ENCODE measurements around the gene SFTA2.
"Not testable (repeated sequence)": the region's sequence is repeated elsewhere in the genome, so short reads cannot be mapped to it uniquely, and the experiment has no call there.

SFTA2 gene

DNA sequence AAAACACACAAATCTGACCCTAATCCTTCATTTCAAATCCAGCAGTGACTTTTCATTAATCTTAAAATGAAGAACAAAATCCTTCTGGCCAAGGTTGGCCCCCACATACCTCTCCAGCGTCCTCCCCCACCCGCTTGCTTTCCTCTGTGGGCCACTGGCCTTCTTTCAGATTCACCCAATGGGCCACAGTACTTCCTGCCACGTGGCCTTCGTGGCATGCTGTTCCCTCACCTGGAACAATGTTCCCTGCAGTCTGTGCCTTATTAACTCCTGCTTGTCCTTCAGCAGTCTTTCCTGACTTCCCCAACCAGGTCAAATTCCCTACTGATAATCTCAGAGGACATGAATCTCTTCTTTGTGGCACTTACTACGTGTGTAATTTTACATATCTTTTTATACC is 29.3 kb downstream of the SFTA2 start:
- no peak overlapping the region for H3K23ac ChIP-seq (ENCODE audit: low read length in 2 of 2)
- H3K14ac ChIP-seq (ENCODE audit: low read length in 2 of 2): no peak overlapping the region
- WGBS: 53% methylated on average over 5 of the region's 5 CpGs
- H3K9ac ChIP-seq (ENCODE audit: low read length): no peak overlapping the region
- DNase-seq: no peak
- H4K91ac ChIP-seq (ENCODE audit: low read length): no peak overlapping the region
- H2BK12ac ChIP-seq (ENCODE audit: low read length in 2 of 2): no peak overlapping the region
- no peak overlapping the region for H2BK15ac ChIP-seq (ENCODE audit: low read depth, poor library complexity, severe bottlenecking)
- H2AK5ac ChIP-seq (ENCODE audit: low read length, severe bottlenecking): no peak overlapping the region
- no peak overlapping the region for H3K18ac ChIP-seq (ENCODE audit: low read depth in 1 of 2, low read length in 2 of 2)
- peaks cover 3% of the 10 kb centered on the region for H3K4me1 ChIP-seq (ENCODE audit: control insufficient read depth, insufficient read depth, low read depth, low read length)
- H3K27ac ChIP-seq (ENCODE audit: low read length, poor library complexity, severe bottlenecking): no peak overlapping the region
- H3K9me3 ChIP-seq (ENCODE audit: control insufficient read depth, low read length): no peaks in the 10 kb centered on the region
- H3K4me3 ChIP-seq (ENCODE audit: insufficient read depth in 1 of 2, low read depth in 1 of 2, low read length in 2 of 2): no peak overlapping the region
- no peak overlapping the region for H4K8ac ChIP-seq (ENCODE audit: low read length)
- no peak overlapping the region for H2BK5ac ChIP-seq (ENCODE audit: low read depth, low read length, poor library complexity, severe bottlenecking)
- H3K36me3 ChIP-seq (ENCODE audit: control insufficient read depth in 1 of 2, insufficient read depth in 2 of 2, low read depth in 1 of 2, low read length in 2 of 2): peaks cover 20 to 27% of the 10 kb centered on the region in 2 experiments
- no peaks in the 10 kb centered on the region for H3K27me3 ChIP-seq (ENCODE audit: control insufficient read depth in 1 of 2, insufficient read depth in 1 of 2, low read length in 2 of 2)
- no peak overlapping the region for H2BK120ac ChIP-seq (ENCODE audit: low read depth, low read length)
- no peak overlapping the region for H3K4ac ChIP-seq (ENCODE audit: low read depth in 1 of 2, low read length in 2 of 2)
- H3K79me1 ChIP-seq (replicated peaks; ENCODE audit: low read length, poor library complexity, severe bottlenecking): no peaks in the 10 kb centered on the region
- no peak overlapping the region for H2AFZ ChIP-seq (ENCODE audit: low read depth, low read length)
- no peak overlapping the region for H3K4me2 ChIP-seq (ENCODE audit: low read length, poor library complexity, severe bottlenecking)

DNA sequence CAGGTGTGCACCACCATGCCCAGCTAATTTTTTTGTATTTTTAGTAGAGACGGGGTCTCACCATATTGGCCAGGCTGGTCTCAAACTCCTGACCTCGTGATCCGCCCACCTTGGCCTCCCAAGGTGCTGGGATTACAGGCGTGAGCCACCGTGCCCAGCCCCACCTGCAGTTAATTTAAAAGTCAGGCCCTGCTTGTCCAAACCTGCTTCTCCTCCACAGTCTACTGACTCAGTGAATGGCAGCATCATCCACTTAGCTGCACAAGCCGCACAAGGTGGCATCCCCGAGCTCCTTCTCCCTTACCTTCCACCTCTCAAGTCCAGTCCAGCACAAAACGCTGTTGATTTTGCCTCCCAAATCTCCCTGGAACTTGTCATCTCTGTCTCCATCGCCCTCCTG is 29.8 kb downstream of the SFTA2 start:
- not testable (repeated sequence) for H2BK120ac ChIP-seq (ENCODE audit: low read depth, low read length); H3K79me1 ChIP-seq (replicated peaks; ENCODE audit: low read length, poor library complexity, severe bottlenecking); H3K9me3 ChIP-seq (ENCODE audit: control insufficient read depth, low read length); H3K27me3 ChIP-seq (ENCODE audit: control insufficient read depth in 1 of 2, insufficient read depth in 1 of 2, low read length in 2 of 2); H2BK15ac ChIP-seq (ENCODE audit: low read depth, poor library complexity, severe bottlenecking); H3K4me2 ChIP-seq (ENCODE audit: low read length, poor library complexity, severe bottlenecking); H3K4me3 ChIP-seq (ENCODE audit: insufficient read depth in 1 of 2, low read depth in 1 of 2, low read length in 2 of 2); H2BK12ac ChIP-seq (ENCODE audit: low read length in 2 of 2); DNase-seq; H2AK5ac ChIP-seq (ENCODE audit: low read length, severe bottlenecking); H3K9ac ChIP-seq (ENCODE audit: low read length); H3K23ac ChIP-seq (ENCODE audit: low read length in 2 of 2); H3K18ac ChIP-seq (ENCODE audit: low read depth in 1 of 2, low read length in 2 of 2); H3K27ac ChIP-seq (ENCODE audit: low read length, poor library complexity, severe bottlenecking); H2BK5ac ChIP-seq (ENCODE audit: low read depth, low read length, poor library complexity, severe bottlenecking); H4K8ac ChIP-seq (ENCODE audit: low read length); H4K91ac ChIP-seq (ENCODE audit: low read length); H2AFZ ChIP-seq (ENCODE audit: low read depth, low read length); H3K14ac ChIP-seq (ENCODE audit: low read length in 2 of 2); H3K4me1 ChIP-seq (ENCODE audit: control insufficient read depth, insufficient read depth, low read depth, low read length); H3K4ac ChIP-seq (ENCODE audit: low read depth in 1 of 2, low read length in 2 of 2)
- 88% methylated on average over 9 of the region's 9 CpGs for WGBS
- peaks cover 25 to 32% of the 10 kb centered on the region in 2 experiments for H3K36me3 ChIP-seq (ENCODE audit: control insufficient read depth in 1 of 2, insufficient read depth in 2 of 2, low read depth in 1 of 2, low read length in 2 of 2)

DNA sequence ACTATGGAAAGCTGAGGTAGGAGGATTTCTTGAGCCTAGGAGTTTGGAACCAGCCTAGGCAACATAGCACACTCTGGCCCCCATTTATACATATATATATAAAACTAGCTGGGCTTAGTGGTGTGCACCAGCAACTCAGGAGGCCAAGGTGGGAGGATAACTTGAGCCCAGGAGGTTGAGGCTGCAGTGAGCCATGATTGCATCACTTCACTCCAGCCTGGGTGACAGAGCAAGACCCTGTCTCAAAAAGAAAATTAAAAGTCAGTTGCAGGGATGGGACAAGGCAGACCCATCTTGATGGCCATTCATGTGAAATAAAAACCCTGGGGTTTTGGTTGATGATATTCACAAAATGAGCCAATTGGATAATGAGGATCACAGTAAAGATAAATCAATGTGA is 30.5 kb downstream of the SFTA2 start:
- Histone ChIP-seq H3K9me3 (ENCODE audit: control insufficient read depth, low read length) (no peaks in the 10 kb centered on the region), H3K4me3 (ENCODE audit: insufficient read depth in 1 of 2, low read depth in 1 of 2, low read length in 2 of 2) (no peak overlapping the region), H3K27ac (ENCODE audit: low read length, poor library complexity, severe bottlenecking) (no peak overlapping the region), H2BK15ac (ENCODE audit: low read depth, poor library complexity, severe bottlenecking) (no peak overlapping the region), H3K4me2 (ENCODE audit: low read length, poor library complexity, severe bottlenecking) (no peak overlapping the region), H2AK5ac (ENCODE audit: low read length, severe bottlenecking) (no peak overlapping the region), H2BK120ac (ENCODE audit: low read depth, low read length) (no peak overlapping the region), H4K8ac (ENCODE audit: low read length) (no peak overlapping the region), H2BK12ac (ENCODE audit: low read length in 2 of 2) (no peak overlapping the region), H3K9ac (ENCODE audit: low read length) (no peak overlapping the region), H3K14ac (ENCODE audit: low read length in 2 of 2) (no peak overlapping the region), H3K27me3 (ENCODE audit: control insufficient read depth in 1 of 2, insufficient read depth in 1 of 2, low read length in 2 of 2) (no peaks in the 10 kb centered on the region), H3K4ac (ENCODE audit: low read depth in 1 of 2, low read length in 2 of 2) (no peak overlapping the region), H3K18ac (ENCODE audit: low read depth in 1 of 2, low read length in 2 of 2) (no peak overlapping the region), H3K36me3 (ENCODE audit: control insufficient read depth in 1 of 2, insufficient read depth in 2 of 2, low read depth in 1 of 2, low read length in 2 of 2) (peaks cover 29 to 39% of the 10 kb centered on the region in 2 experiments), H3K23ac (ENCODE audit: low read length in 2 of 2) (no peak overlapping the region), H2BK5ac (ENCODE audit: low read depth, low read length, poor library complexity, severe bottlenecking) (no peak overlapping the region), H3K4me1 (ENCODE audit: control insufficient read depth, insufficient read depth, low read depth, low read length) (no peaks in the 10 kb centered on the region), H4K91ac (ENCODE audit: low read length) (no peak overlapping the region), H3K79me1 (replicated peaks; ENCODE audit: low read length, poor library complexity, severe bottlenecking) (peaks cover 5% of the 10 kb centered on the region), H2AFZ (ENCODE audit: low read depth, low read length) (no peak overlapping the region)
- no peak for DNase-seq

DNA sequence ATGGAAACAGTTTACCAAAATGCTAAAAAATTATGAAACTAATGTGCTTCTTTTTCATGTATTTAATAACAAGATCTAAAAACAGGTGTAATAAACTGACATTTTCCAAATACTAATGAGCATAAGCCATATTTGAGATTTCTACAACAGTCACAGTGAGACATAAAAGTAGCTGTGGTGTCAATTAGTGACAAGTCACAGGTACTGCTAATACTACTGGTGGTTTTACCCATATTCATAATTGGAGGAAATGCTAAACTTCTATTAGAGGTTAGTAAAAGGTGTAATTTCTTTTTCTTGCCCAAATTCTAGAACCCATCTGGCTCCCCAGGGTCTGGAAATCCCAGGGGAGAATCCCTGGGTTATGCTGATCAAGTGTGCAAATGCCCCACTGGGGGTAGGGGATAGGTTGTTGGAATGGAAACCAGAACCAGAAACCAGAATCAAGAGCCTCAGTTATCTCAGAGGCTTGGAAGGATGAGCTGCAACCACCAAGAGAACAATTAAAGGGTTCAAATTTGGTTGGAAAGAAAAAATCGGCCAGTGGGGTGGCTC is 31.0 kb downstream of the SFTA2 start:
- H2BK120ac ChIP-seq (ENCODE audit: low read depth, low read length): no peak overlapping the region
- no peak overlapping the region for H3K4ac ChIP-seq (ENCODE audit: low read depth in 1 of 2, low read length in 2 of 2)
- WGBS: 60% methylated on average over 1 of the region's 1 CpG

More for the DNA sequence above, 31.0 kb downstream of the SFTA2 start:
- Histone ChIP-seq H3K18ac (ENCODE audit: low read depth in 1 of 2, low read length in 2 of 2) (no peak overlapping the region), H3K27ac (ENCODE audit: low read length, poor library complexity, severe bottlenecking) (no peak overlapping the region), H3K23ac (ENCODE audit: low read length in 2 of 2) (no peak overlapping the region), H2BK15ac (ENCODE audit: low read depth, poor library complexity, severe bottlenecking) (no peak overlapping the region), H2BK12ac (ENCODE audit: low read length in 2 of 2) (no peak overlapping the region), H2AFZ (ENCODE audit: low read depth, low read length) (no peak overlapping the region), H2AK5ac (ENCODE audit: low read length, severe bottlenecking) (no peak overlapping the region), H4K91ac (ENCODE audit: low read length) (no peak overlapping the region), H2BK5ac (ENCODE audit: low read depth, low read length, poor library complexity, severe bottlenecking) (no peak overlapping the region), H3K4me2 (ENCODE audit: low read length, poor library complexity, severe bottlenecking) (no peak overlapping the region), H3K79me1 (replicated peaks; ENCODE audit: low read length, poor library complexity, severe bottlenecking) (peaks cover 9% of the 10 kb centered on the region), H4K8ac (ENCODE audit: low read length) (no peak overlapping the region), H3K36me3 (ENCODE audit: control insufficient read depth in 1 of 2, insufficient read depth in 2 of 2, low read depth in 1 of 2, low read length in 2 of 2) (peaks cover 29 to 44% of the 10 kb centered on the region in 2 experiments), H3K14ac (ENCODE audit: low read length in 2 of 2) (no peak overlapping the region), H3K9me3 (ENCODE audit: control insufficient read depth, low read length) (no peaks in the 10 kb centered on the region), H3K27me3 (ENCODE audit: control insufficient read depth in 1 of 2, insufficient read depth in 1 of 2, low read length in 2 of 2) (no peaks in the 10 kb centered on the region), H3K4me1 (ENCODE audit: control insufficient read depth, insufficient read depth, low read depth, low read length) (no peaks in the 10 kb centered on the region), H3K4me3 (ENCODE audit: insufficient read depth in 1 of 2, low read depth in 1 of 2, low read length in 2 of 2) (no peak overlapping the region), H3K9ac (ENCODE audit: low read length) (no peak overlapping the region)
- no peak for DNase-seq

Measured in mesenchymal stem cell (in vitro differentiated cells and primary cell).